Type B pancreatic cell (in vitro differentiated cells): ENCODE data around the gene EFCAB7. TPM values are rescaled to one million over a fixed set of nuclear protein-coding genes. Genes with fewer than 3 reads are reported as not detected.

Experiments used
- DNase-seq: peaks from one replicate; pipeline ENCODE4 v3.0.0; 2021; ENCODE audit warnings: mixed read lengths; ENCODE audit not compliant: unreplicated experiment; ENCODE audit errors: extremely low spot score
- H3K27ac Mint-ChIP-seq: 2 replicates; pipeline ENCODE4 v1.8.0; 2021; ENCODE audit warnings: mild to moderate bottlenecking, mixed read lengths
- H3K27me3 Mint-ChIP-seq: 2 replicates; pipeline ENCODE4 v1.8.0; 2021; ENCODE audit warnings: mixed read lengths
- H3K36me3 Mint-ChIP-seq: 2 replicates; pipeline ENCODE4 v1.8.0; 2021; ENCODE audit warnings: mixed read lengths
- H3K4me1 Mint-ChIP-seq: one replicate; pipeline ENCODE4 v1.8.0; 2021; ENCODE audit warnings: mixed read lengths; ENCODE audit not compliant: unreplicated experiment
- H3K4me3 Mint-ChIP-seq: 2 replicates; pipeline ENCODE4 v1.8.0; 2021; ENCODE audit warnings: mild to moderate bottlenecking, mixed read lengths
- H3K9me3 Mint-ChIP-seq: 2 replicates; pipeline ENCODE4 v1.8.0; 2021; ENCODE audit warnings: mixed read lengths
- total RNA-seq: library from RNA; stranded (reverse); gene quantifications from 2 replicates; pipeline ENCODE4 v1.2.1, GENCODE V29; 2021; ENCODE audit warnings: low replicate concordance
- TF ChIP-seq, protein P1 (sequence below): fragments of 200-600 bp; sonication (generic); conservative IDR thresholded peaks from 2 replicates; pipeline ENCODE4 v1.5.0; 2021; ENCODE audit warnings: antibody characterized with exemption, mild to moderate bottlenecking

Gene EFCAB7
- total RNA-seq, 1 donor from 2014 or later = 10.2 TPM

DNA sequence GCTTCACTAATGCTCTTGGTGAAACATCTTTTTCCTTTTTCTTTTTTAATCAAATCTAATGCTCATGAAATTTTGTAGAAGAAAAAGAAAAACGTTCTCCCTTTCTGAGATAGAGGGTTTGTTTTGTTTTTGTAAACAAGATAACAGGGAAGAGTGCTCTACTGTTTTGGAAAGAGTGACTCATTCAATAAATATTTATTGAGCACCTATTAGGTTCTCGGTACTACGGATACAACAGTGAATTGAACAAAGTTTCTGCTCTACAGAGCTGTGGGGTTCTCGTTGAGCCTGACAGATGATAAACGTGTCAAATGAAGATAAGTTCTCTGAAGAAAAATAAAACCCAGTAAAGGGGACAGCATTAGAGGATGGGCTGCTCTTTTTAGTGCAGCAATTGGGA lies 76.9 kb downstream of the EFCAB7 start:
- no peaks in the 10 kb centered on the region for H3K9me3 Mint-ChIP-seq
- TF ChIP-seq, protein P1, sequence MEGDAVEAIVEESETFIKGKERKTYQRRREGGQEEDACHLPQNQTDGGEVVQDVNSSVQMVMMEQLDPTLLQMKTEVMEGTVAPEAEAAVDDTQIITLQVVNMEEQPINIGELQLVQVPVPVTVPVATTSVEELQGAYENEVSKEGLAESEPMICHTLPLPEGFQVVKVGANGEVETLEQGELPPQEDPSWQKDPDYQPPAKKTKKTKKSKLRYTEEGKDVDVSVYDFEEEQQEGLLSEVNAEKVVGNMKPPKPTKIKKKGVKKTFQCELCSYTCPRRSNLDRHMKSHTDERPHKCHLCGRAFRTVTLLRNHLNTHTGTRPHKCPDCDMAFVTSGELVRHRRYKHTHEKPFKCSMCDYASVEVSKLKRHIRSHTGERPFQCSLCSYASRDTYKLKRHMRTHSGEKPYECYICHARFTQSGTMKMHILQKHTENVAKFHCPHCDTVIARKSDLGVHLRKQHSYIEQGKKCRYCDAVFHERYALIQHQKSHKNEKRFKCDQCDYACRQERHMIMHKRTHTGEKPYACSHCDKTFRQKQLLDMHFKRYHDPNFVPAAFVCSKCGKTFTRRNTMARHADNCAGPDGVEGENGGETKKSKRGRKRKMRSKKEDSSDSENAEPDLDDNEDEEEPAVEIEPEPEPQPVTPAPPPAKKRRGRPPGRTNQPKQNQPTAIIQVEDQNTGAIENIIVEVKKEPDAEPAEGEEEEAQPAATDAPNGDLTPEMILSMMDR = no peak
- no peak overlapping the region for H3K4me3 Mint-ChIP-seq
- no peak overlapping the region for H3K27ac Mint-ChIP-seq
- peaks cover 3% of the 10 kb centered on the region for H3K27me3 Mint-ChIP-seq
- peaks cover 6% of the 10 kb centered on the region for H3K36me3 Mint-ChIP-seq
- DNase-seq = no peak
- H3K4me1 Mint-ChIP-seq = peaks cover 11% of the 10 kb centered on the region

DNA sequence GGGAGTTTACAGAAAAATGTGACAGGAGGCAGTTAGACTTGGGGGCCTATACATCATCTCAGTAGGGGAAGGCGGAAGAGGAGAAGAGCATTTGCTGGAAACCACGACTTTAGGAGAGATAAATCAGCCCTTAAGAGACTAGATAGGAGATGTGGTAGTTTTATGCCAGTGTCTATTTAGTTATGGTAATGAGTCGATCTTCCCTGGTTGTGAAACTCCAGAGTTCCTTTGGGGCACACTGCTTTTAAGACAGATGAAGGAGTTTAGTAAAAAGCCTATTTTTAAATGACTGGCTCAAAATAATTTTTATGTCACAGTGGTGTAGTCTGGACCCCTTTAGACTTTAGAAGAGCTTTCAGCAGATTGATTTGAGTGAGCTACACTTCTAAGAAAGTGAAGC lies 77.7 kb downstream of the EFCAB7 start:
- TF ChIP-seq, protein P1 = no peak
- Mint-ChIP-seq H3K4me1 (peaks cover 11% of the 10 kb centered on the region), H3K36me3 (peaks cover 6% of the 10 kb centered on the region), H3K9me3 (no peaks in the 10 kb centered on the region), H3K4me3 (no peak overlapping the region), H3K27ac (no peak overlapping the region), H3K27me3 (peaks cover 3% of the 10 kb centered on the region)
- no peak for DNase-seq

DNA sequence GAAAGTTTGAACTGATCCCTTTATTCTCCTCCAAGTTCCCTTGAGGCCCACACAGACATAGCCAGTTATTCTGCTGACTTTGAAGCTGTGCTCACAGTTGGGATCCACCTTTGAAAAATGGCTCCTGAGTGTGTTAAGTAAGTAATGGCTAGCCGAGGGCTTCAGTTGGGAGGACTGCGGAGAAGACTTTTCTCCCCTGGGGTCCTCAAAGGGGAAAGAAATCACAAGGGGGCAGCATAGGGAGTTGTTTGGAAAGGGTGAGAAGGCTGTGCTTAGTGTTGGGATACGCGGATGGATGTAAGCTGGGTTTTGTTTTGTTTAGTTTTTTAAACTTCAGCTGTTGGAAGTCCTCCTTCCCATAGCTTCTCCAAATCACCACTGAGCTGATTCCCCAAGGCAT lies 78.1 kb downstream of the EFCAB7 start:
- no peak overlapping the region for H3K4me3 Mint-ChIP-seq
- no peak overlapping the region for H3K27ac Mint-ChIP-seq
- peaks cover 11% of the 10 kb centered on the region for H3K4me1 Mint-ChIP-seq
- peaks cover 6% of the 10 kb centered on the region for H3K36me3 Mint-ChIP-seq
- TF ChIP-seq, protein P1 = no peak
- peaks cover 3% of the 10 kb centered on the region for H3K27me3 Mint-ChIP-seq
- no peak for DNase-seq
- H3K9me3 Mint-ChIP-seq = no peaks in the 10 kb centered on the region

DNA sequence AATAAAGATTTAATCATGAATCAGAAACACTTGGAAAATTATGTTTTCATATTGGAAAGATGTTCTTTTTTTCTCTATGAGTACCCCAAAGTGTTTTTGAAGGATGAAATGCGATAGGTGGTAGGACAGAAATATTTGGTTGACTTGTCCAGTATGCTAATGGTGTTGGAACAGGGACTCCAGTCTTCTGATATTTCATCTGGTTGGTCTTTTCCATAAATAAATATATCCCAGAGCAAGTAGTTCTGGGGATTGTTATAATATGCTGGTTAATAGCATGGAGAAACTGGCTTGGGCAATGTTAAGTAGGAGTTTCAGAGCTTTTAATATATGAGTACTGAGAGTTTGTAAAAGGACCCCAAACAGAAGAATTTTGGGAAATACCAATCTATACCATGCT lies 78.6 kb downstream of the EFCAB7 start:
- Mint-ChIP-seq H3K27ac (no peak overlapping the region), H3K27me3 (peaks cover under 1% of the 10 kb centered on the region), H3K9me3 (no peaks in the 10 kb centered on the region), H3K36me3 (peaks cover 6% of the 10 kb centered on the region), H3K4me1 (peaks cover 11% of the 10 kb centered on the region), H3K4me3 (no peak overlapping the region)
- TF ChIP-seq, protein P1 = no peak
- DNase-seq = no peak

DNA sequence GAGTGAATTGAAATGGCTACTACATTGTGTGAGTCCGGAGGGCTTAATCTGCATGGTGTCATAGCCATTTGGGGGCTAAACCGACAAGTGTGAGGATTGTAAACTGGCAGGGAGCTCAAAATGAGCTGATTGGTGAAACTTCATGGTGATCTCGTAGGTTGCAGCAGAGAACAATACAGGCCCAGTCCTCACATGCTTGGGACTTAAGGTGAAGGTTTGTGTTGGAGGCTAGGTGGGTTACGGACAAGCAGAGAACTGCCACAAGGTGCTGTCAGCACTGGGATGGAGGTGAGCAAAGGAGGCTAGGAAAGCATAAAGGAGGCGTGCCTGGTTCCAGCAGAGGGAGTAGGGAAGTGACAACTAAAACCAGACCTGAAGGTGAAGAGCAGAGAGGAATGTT lies 79.3 kb downstream of the EFCAB7 start:
- H3K4me1 Mint-ChIP-seq = peaks cover 11% of the 10 kb centered on the region
- H3K4me3 Mint-ChIP-seq = no peak overlapping the region
- no peak overlapping the region for H3K27ac Mint-ChIP-seq
- TF ChIP-seq, protein P1 = no peak
- H3K27me3 Mint-ChIP-seq = no peaks in the 10 kb centered on the region
- peaks cover 6% of the 10 kb centered on the region for H3K36me3 Mint-ChIP-seq
- H3K9me3 Mint-ChIP-seq = no peaks in the 10 kb centered on the region
- DNase-seq = no peak

DNA sequence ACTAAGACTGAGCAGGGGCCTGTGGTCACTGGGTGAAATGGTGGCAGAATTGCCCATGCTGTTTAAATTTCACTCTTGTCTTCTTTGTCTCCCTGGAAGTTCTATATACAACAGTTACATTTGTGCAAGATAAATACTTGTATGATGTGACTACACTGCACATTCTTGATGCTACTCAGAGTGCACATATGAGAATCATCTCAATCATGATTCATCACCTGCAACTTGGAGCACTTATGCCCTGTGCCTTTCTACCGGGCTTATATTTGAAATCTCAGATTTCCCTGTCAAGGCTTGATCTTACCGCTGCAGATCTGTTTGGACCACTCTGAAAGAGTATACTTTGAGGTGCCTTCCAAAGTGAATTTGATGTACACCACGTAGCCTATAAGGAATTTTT lies 80.5 kb downstream of the EFCAB7 start:
- no peak overlapping the region for H3K27ac Mint-ChIP-seq
- peaks cover 6% of the 10 kb centered on the region for H3K36me3 Mint-ChIP-seq
- H3K4me3 Mint-ChIP-seq = no peak overlapping the region
- H3K4me1 Mint-ChIP-seq = peaks cover 11% of the 10 kb centered on the region
- H3K9me3 Mint-ChIP-seq = no peaks in the 10 kb centered on the region
- TF ChIP-seq, protein P1 = no peak
- H3K27me3 Mint-ChIP-seq = no peaks in the 10 kb centered on the region
- DNase-seq = no peak
